Ammon's horn (tissue), 1 donor: ENCODE data around the gene DGLUCY.
"Not testable (repeated sequence)": the region's sequence is repeated elsewhere in the genome, so short reads cannot be mapped to it uniquely, and the experiment has no call there.

Experiments used
- DNase-seq: peaks from one replicate; pipeline ENCODE4 v3.0.0-alpha.2; 2016; ENCODE audit warnings: low spot score

Gene DGLUCY

DNA sequence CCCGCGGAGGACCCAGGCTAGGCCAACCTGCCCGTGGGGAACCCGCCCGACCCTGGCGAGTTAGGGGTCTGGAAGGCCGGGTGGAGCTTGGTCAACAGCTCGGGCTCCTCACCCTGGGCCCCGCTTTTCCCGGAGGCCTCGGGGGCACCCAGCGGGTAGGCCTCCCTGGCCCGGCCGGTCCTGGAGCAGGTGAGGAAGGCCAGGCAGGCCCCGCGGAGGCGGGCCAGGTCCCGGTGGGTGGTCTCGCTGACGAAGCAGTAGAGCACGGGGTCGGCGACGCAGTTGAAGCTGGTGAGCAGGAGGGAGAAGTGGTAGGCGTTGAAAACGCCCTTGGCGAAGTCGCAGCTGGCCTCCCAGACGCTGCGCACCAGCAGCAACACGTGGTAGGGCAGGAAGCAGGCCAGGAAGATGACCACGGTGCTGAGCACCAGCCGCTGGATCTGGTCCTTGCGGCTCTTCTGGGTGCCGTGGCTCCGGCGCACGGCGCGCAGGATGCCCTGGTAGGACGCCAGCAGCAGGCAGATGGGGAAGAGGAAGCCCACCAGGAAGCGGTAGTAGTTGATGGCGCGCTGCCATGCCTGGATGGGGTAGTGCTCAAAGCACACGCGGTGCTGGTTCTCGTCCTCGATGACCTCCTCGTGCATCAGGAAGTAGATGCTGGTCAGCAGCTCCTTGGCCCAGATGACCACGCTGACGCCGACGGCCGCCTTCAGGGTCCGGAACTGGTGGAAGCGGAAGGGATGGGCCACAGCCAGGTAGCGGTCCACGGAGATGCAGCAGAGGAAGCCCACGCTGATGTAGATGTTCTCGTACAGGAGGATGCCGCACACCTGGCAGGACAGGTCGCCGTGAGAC is 120.3 kb downstream of the DGLUCY start:
- no peak for DNase-seq

GRCh38 chr14:91234791-91235114 is 120.9 kb downstream of the DGLUCY start:
- no peak for DNase-seq

DNA sequence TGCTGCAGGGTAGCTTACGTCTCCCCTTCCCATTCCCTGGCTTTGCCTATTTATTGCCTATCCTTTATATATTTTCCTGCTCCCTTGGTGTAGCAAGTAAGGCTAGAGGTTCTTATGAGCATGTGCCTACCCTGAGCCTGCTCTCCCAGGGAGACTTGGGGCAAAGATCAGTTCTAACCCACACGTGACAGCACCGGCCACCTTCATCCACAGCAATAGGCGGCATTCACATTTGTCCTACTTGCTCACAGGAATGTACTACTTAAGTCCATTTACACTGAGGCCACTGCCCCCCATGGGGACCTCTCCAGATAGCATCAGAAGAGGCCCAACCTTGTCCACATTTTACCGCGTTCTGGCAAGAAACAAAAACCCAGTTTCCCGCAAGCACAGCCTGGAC is 122.0 kb downstream of the DGLUCY start:
- no peak for DNase-seq

GRCh38 chr14:91237219-91237618 is 123.3 kb downstream of the DGLUCY start:
- DNase-seq = no peak

DNA sequence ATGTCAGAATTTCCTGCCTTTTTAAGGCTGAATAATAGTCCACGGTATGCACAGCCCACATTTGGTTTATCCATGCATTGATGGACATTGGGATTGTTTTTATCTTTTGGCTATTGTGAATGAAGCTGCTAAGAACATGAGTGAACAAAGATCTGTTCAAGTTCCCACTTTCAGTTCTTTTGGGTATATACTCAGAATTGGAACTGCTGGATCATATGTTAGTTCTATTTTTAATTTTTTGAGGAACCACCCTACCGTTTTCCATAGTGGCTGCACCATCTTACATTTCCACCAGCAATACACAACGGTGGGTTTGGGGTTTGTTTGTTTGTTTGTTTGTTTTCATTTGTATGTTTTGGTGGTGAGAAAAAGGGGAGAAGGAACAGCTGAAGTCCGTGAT is 124.2 kb downstream of the DGLUCY start:
- DNase-seq = no peak

DNA sequence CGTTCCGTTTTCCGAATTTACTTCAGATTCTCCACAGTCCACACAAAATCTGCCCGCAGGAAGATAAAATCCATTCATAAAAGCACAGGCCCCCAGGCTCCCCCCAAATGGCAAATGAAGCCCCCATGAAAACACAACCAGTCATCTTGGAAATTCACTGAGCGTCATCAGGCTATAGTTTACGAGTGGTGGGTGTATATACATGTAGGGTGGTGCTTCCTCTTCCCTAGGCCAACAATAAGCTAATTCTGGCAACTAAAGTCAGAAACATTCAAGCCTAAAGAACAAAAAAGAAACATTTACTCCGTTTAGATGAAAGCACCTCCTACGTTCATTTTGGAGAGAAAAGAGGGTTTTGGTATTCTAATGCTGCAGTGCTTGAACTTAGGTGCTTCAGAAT is 124.8 kb downstream of the DGLUCY start:
- no peak for DNase-seq

DNA sequence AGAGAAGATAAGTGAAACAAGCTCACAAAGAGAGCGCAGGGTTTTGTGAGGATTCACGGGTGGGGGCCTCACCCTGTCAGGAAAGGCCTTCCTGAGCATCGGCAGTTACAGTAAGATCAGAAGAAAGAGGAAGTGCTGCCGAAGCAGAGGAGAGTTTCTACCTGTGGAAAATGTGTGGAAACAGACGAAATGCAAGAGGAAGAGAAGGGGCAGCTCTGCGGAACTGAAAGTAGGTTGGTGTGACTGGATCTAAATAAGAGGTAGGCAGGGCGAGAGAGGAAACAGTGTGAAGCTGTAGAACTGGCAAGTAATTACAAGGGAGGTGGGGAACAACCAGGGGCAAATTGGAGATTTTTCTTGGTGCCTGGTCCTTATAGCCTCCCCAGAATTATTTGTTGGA is 128.0 kb downstream of the DGLUCY start:
- peak; percentile 62 for DNase-seq

DNA sequence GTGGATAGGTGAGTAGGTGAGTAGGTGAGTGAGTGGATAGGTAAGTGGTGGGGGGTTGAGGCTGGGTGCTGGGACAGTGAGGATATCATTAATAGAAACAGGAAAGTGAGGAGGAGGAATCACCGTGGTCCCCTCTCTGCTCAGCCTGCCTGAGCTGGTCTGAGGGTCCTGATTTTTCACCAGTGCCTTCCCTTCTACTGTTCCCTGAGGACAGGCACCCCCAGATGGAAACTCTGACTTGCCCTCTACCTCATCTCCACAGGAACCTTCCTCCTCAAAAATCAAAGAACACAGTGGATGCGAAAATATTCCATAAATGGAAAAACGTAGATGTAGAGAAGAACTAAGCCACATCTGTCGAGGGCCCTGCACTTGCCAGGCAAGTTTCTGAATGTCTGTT is 128.8 kb downstream of the DGLUCY start:
- no peak for DNase-seq

DNA sequence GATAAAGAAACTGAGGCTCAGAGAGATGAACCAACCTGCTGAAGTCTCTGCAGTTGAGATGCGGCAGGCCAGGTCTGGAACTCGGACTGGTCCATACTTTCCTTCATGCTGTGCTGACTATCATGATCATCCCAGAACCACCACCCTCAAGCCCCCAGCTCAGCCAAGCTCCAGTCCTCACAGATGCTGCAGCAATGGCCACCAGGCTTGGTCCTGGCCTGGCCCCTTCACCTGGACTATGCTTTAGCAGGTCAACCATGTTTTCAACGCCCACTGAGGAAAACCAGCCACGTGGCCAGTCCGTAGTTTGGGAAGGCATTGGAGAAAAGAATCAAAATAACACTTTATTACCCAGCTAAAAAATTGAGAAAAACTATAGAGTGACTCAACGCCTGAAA is 129.2 kb downstream of the DGLUCY start:
- no peak for DNase-seq

- peak; percentile 64 for DNase-seq
Observed at GRCh38 chr14:91244501-91244901, 130.6 kb downstream of the DGLUCY start, which contains the start of gene GPR68. Gene GPR68, minus strand, starts transcription at chr14:91244704. Its CDS starts 9,654 bp downstream, at chr14:91235050.

DNA sequence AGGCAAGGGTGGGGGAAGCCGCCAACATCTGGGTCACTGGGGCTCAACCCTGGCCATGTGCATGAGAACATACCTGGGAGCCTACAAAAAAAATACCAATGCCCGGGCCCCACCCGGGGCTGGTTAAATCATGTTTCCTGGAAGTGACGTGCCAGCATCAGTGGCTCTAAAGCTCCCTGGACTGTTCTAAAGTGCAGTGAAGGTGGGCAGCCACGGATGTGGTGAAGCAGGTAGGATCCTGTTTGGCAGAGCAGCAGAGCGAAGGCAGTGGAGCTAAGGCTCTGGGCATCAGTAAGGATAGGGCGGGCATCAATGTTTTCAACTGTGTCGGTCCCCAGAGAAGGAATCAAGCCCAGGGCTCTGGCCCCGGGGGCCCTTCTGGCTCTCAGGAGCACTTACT is 131.2 kb downstream of the DGLUCY start:
- no peak for DNase-seq

DNA sequence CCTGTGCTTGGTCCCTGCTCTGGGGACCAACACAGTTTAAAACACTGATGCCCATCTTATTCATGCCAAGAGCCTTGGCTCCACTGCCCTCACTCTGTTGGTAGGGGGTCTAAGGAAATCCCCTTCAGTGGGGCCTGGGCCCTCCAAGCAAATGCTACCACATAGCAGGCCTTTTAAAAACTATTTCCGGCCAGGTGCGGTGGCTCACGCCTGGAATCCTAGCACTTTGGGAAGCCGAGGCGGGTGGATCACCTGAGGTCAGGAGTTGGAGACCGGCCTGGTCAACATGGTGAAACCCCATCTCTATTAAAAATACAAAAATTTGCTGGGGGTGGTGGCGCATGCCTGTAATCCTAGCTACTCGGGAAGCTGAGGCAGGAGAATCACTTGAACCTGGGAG is 131.7 kb downstream of the DGLUCY start:
- DNase-seq = not testable (repeated sequence)

GRCh38 chr14:91246051-91246852 is 132.4 kb downstream of the DGLUCY start:
- DNase-seq = no peak

GRCh38 chr14:91249841-91250616 is 136.2 kb downstream of the DGLUCY start:
- DNase-seq = no peak

DNA sequence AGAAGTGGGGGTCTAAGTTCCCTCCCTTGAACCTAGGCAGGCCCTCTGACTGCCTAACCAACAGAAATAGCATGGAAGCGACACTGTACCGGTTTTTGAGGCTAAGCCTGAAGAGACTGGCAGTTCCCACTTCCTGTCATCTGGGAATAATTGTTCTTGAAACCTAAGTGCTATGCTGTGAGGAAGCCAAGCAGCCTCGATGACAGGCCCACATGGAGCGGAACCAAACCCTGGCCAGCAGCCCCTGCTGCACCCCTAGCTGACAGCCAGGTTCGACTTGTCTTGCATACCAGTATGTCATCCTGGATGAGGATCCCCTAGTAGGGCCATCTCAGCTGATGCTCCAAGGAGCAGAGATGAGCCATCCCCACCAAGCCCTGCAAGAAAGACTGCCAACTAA is 137.0 kb downstream of the DGLUCY start:
- no peak for DNase-seq

DNA sequence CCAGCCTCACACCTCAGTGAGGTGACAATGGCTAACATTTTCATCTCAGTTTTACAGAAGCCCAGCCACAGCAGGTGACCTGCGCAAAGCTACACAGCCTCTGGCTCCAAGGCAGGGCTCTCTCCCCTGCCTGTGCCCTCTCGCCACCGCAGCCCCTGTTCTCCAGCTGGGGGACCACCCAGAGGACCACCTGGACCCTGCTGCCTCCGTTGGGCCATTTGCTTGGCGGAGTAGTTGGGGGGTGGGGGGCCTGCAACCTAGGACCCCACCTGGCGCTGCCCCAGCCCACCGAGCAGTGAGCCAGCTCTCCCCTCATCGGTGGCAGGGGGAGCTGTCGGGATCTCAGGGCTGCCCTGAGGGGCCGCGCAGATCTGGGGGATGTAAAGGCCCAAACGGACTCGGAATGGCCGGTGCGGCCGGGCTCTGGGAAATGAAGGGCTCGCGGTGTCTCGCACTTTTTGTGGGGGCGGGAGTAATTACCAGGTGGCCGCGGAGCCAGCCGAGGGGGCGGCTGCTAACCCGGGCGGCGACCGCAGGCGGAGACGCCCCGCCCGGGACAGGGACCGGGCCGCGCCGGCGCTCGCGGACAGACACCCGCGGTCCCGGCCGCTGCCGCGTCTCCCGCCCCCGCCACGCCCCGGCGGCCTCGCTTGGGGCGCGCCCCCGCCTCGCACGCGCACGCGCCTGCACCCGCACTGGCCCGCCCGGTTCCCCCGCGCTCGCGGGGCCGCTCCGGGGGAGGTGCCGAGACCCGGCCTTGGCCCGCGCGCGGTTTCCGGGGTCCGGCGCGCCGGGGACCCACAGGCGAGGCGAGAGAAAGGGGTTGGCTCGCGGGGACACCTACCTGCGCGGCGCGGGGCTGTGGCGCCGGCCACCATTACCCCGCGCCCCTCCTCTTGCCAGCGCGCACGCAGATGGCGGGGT is 139.3 kb downstream of the DGLUCY start:
- no peak for DNase-seq

DNA sequence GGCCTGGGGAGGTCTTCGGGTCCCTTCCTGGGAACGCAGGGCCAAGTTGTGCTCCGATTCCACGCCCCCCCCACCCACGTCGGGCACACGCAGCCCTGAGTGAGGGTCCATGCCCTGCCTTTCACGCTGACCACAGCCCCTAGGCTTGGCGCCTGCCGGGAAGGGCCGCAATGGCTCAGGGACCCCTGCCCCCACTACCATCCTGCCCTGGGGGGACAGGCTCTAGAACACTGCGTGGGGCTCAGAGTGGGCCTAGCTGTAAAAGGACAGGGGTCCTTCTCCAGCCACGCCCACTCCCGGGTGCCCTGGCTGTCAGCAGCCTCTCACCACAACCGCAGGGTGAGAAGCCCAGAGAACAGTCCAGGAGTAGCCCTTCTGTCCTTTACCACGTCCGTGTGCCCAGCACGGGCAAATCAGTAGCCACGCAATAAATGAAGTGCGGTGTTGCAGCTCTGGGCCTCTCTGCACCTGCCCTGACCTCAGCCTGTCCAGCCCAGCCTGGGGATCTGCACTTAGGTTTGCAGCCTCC is 140.0 kb downstream of the DGLUCY start:
- no peak for DNase-seq

GRCh38 chr14:91254461-91254860 is 140.6 kb downstream of the DGLUCY start:
- no peak for DNase-seq

GRCh38 chr14:91255026-91255695 is 141.3 kb downstream of the DGLUCY start:
- no peak for DNase-seq

- DNase-seq = no peak
Observed at GRCh38 chr14:91256661-91257060, 142.8 kb downstream of the DGLUCY start.
